PC-9 (cell line): ENCODE measurements around the gene DUSP22. TPM values are rescaled to one million over a fixed set of nuclear protein-coding genes. Genes with fewer than 3 reads are reported as not detected.

Experiments used
- BruUV-seq: library from RNA; stranded (reverse); fragments of 400-500 nt; replicated peaks from 2 replicates; lab custom pipeline; 2021; lab: Mats Ljungman, UMichigan
- CTCF ChIA-PET: fragments of 300-600 bp; sonication (Branson Sonifier 250); formaldehyde crosslinking; loops from one replicate; lab custom pipeline; 2022; ENCODE audit warnings: antibody characterized with exemption; lab: Charles Lee
- POLR2A ChIA-PET: fragments of 300-600 bp; sonication (Branson Sonifier 250); formaldehyde crosslinking; loops from one replicate; lab custom pipeline; 2022; ENCODE audit warnings: antibody characterized with exemption; ENCODE audit not compliant: unreplicated experiment; lab: Charles Lee
- DNase-seq, 2 experiments: peaks; one replicate each; pipeline versions ENCODE4 v3.0.0 to v3.0.0-alpha.2; 2015 to 2022; ENCODE audit warnings: mixed read lengths in 1 of 2
- H2AFZ ChIP-seq: fragments of 200-600 bp; sonication (generic); 2 replicates; pipeline ENCODE4 v1.8.1; 2017; ENCODE audit warnings: antibody characterized with exemption
- H3F3A ChIP-seq: fragments of 200-600 bp; sonication (generic); 2 replicates; pipeline ENCODE4 v1.8.1; 2017; ENCODE audit warnings: antibody characterized with exemption, mild to moderate bottlenecking, low read depth; ENCODE audit not compliant: insufficient read depth
- H3K27ac ChIP-seq: fragments of 200-600 bp; sonication (generic); 2 replicates; pipeline ENCODE4 v1.6.1; 2016; ENCODE audit warnings: mixed run types
- H3K27me3 ChIP-seq: fragments of 200-600 bp; sonication (generic); 2 replicates; pipeline ENCODE4 v1.6.1; 2016; ENCODE audit warnings: low read depth, mixed run types; ENCODE audit not compliant: insufficient read depth
- H3K36me3 ChIP-seq: fragments of 200-600 bp; sonication (generic); 2 replicates; pipeline ENCODE4 v1.6.1; 2016; ENCODE audit warnings: low read depth, mixed run types
- H3K4me1 ChIP-seq: fragments of 200-600 bp; sonication (generic); replicated peaks from 2 replicates; pipeline ENCODE4 v1.6.1; 2016; ENCODE audit warnings: mixed run types; ENCODE audit not compliant: insufficient read depth
- H3K4me2 ChIP-seq: fragments of 200-600 bp; sonication (generic); 2 replicates; pipeline ENCODE4 v1.6.1; 2017; ENCODE audit warnings: mixed run types
- H3K4me3 ChIP-seq: fragments of 200-600 bp; sonication (generic); 2 replicates; pipeline ENCODE4 v1.6.1; 2016; ENCODE audit warnings: mixed run types
- H3K79me2 ChIP-seq: fragments of 200-600 bp; sonication (generic); 2 replicates; pipeline ENCODE4 v1.6.1; 2017; ENCODE audit warnings: low read depth, mixed run types
- H3K9me2 ChIP-seq: fragments of 200-600 bp; sonication (generic); 2 replicates; pipeline ENCODE4 v1.8.1; 2017; ENCODE audit warnings: mild to moderate bottlenecking; ENCODE audit not compliant: insufficient read depth
- H3K9me3 ChIP-seq: fragments of 200-600 bp; sonication (generic); 2 replicates; pipeline ENCODE4 v1.8.1; 2016; ENCODE audit warnings: low read depth; ENCODE audit not compliant: insufficient read depth
- H4K20me1 ChIP-seq: fragments of 200-600 bp; sonication (generic); 2 replicates; pipeline ENCODE4 v1.8.1; 2017; ENCODE audit not compliant: insufficient read depth
- EZH2 ChIP-seq: fragments of 200-600 bp; sonication (generic); IDR thresholded peaks from 2 replicates; pipeline ENCODE4 v1.8.0; 2017; ENCODE audit warnings: antibody characterized with exemption, low read depth
- intact Hi-C: fragments of 100-400 bp; cut with micrococcal nuclease; formaldehyde crosslinking; loops from one replicate; pipeline ENCODE4 v1.10.0; 2022; ENCODE audit not compliant: unreplicated experiment
- total RNA-seq: library from RNA; stranded (reverse); gene quantifications from 2 replicates; pipeline ENCODE4 v1.2.3, GENCODE V29; 2021
- TF ChIP-seq, protein P1 (sequence below): fragments of 200-600 bp; sonication (generic); conservative IDR thresholded peaks from 2 replicates; pipeline ENCODE4 v1.6.1; 2017; ENCODE audit warnings: mixed run types, antibody characterized with exemption, mild to moderate bottlenecking, moderate library complexity

DUSP22 gene
- total RNA-seq, 1 experiment from 2014 or later, result 25.5 TPM

- no peaks in the 10 kb centered on the region for H3F3A ChIP-seq
- no peaks in the 10 kb centered on the region for H3K4me1 ChIP-seq
- H2AFZ ChIP-seq, result no peak overlapping the region
- H3K9me3 ChIP-seq, result no peaks in the 10 kb centered on the region
- CTCF ChIA-PET, result no interaction called here
- H3K79me2 ChIP-seq, result no peaks in the 10 kb centered on the region
- H3K4me3 ChIP-seq, result no peak overlapping the region
- peaks cover 92% of the 10 kb centered on the region for H3K27me3 ChIP-seq
- intact Hi-C loops, result no loop called here
- no peak overlapping the region for H3K27ac ChIP-seq
- no TSS peak for BruUV-seq
- H3K36me3 ChIP-seq, result no peaks in the 10 kb centered on the region
- peaks cover 9% of the 10 kb centered on the region; the same call in 1 of the 2 replicates for H4K20me1 ChIP-seq
- POLR2A ChIA-PET, result no interaction called here
- DNase-seq, result no peak
- TF ChIP-seq EZH2, result no peak
- TF ChIP-seq, protein P1, sequence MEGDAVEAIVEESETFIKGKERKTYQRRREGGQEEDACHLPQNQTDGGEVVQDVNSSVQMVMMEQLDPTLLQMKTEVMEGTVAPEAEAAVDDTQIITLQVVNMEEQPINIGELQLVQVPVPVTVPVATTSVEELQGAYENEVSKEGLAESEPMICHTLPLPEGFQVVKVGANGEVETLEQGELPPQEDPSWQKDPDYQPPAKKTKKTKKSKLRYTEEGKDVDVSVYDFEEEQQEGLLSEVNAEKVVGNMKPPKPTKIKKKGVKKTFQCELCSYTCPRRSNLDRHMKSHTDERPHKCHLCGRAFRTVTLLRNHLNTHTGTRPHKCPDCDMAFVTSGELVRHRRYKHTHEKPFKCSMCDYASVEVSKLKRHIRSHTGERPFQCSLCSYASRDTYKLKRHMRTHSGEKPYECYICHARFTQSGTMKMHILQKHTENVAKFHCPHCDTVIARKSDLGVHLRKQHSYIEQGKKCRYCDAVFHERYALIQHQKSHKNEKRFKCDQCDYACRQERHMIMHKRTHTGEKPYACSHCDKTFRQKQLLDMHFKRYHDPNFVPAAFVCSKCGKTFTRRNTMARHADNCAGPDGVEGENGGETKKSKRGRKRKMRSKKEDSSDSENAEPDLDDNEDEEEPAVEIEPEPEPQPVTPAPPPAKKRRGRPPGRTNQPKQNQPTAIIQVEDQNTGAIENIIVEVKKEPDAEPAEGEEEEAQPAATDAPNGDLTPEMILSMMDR, result no peak
- H3K9me2 ChIP-seq, result no peaks in the 10 kb centered on the region
- H3K4me2 ChIP-seq, result no peak overlapping the region
Observed at GRCh38 chr6:331622-332521, 39.6 kb downstream of the DUSP22 start.

DNA sequence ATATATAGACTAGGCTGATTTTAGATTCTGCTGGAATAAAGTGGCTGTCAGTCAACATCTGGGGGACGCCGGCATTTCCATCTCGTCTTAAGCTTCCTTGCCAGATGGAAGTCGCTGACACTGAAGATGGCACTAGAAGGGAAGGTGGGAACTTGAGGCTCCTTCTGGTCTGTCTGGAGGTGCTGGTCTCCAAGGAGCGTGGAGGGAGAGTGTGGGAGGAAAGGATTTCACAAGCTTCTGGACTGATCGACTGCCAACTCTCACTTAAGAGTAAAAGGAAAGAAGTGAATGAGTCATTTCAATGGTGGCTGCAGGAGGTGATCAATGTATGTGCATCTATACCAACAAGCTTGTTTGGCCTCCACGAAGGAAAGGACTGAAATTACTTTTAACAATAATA, 40.4 kb downstream of the DUSP22 start:
- no peaks in the 10 kb centered on the region for H3K79me2 ChIP-seq
- H3F3A ChIP-seq, result no peaks in the 10 kb centered on the region
- ChIA-PET CTCF (no interaction called here), POLR2A (interaction anchor here (0.6 kb wide), 1 partner anchor 19 kb away, joined by 3 read pairs; no protein-coding TSS in a partner anchor)
- H3K27ac ChIP-seq, result no peak overlapping the region
- no peak for DNase-seq
- H3K4me3 ChIP-seq, result no peak overlapping the region
- no peaks in the 10 kb centered on the region for H3K36me3 ChIP-seq
- H3K4me1 ChIP-seq, result no peaks in the 10 kb centered on the region
- H4K20me1 ChIP-seq, result peaks cover 8% of the 10 kb centered on the region; the same call in 1 of the 2 replicates
- no peaks in the 10 kb centered on the region for H3K9me3 ChIP-seq
- no peak overlapping the region for H3K4me2 ChIP-seq
- intact Hi-C loops, result no loop called here
- no peaks in the 10 kb centered on the region for H3K9me2 ChIP-seq
- peaks cover 92% of the 10 kb centered on the region for H3K27me3 ChIP-seq
- no peak for TF ChIP-seq EZH2
- TF ChIP-seq, protein P1, result no peak
- BruUV-seq, result no TSS peak
- H2AFZ ChIP-seq, result no peak overlapping the region

GRCh38 chr6:333379-334002, 41.2 kb downstream of the DUSP22 start:
- Histone ChIP-seq H3K9me3 (no peaks in the 10 kb centered on the region), H3K27ac (no peak overlapping the region), H3K4me3 (no peak overlapping the region), H2AFZ (no peak overlapping the region), H3K27me3 (peaks cover 90% of the 10 kb centered on the region), H3F3A (no peaks in the 10 kb centered on the region), H3K79me2 (no peaks in the 10 kb centered on the region), H3K9me2 (no peaks in the 10 kb centered on the region), H3K4me1 (no peaks in the 10 kb centered on the region), H3K4me2 (no peak overlapping the region), H4K20me1 (peaks cover under 1% of the 10 kb centered on the region; the same call in 1 of the 2 replicates), H3K36me3 (no peaks in the 10 kb centered on the region)
- intact Hi-C loops, result no loop called here
- CTCF ChIA-PET, result no interaction called here
- POLR2A ChIA-PET, result interaction anchor here (0.6 kb wide), 1 partner anchor 20 kb away, joined by 3 read pairs; no protein-coding TSS in a partner anchor
- BruUV-seq, result no TSS peak
- TF ChIP-seq EZH2, result no peak
- TF ChIP-seq, protein P1, result no peak
- no peak for DNase-seq
